8988T (cell line): Measurements from ENCODE around the gene CSE1L.
"Not testable (repeated sequence)": the region's sequence is repeated elsewhere in the genome, so short reads cannot be mapped to it uniquely, and the experiment has no call there.

Experiments
- DNase-seq: peaks from one replicate; pipeline ENCODE4 v3.0.0; 2011

Gene CSE1L, protein sequence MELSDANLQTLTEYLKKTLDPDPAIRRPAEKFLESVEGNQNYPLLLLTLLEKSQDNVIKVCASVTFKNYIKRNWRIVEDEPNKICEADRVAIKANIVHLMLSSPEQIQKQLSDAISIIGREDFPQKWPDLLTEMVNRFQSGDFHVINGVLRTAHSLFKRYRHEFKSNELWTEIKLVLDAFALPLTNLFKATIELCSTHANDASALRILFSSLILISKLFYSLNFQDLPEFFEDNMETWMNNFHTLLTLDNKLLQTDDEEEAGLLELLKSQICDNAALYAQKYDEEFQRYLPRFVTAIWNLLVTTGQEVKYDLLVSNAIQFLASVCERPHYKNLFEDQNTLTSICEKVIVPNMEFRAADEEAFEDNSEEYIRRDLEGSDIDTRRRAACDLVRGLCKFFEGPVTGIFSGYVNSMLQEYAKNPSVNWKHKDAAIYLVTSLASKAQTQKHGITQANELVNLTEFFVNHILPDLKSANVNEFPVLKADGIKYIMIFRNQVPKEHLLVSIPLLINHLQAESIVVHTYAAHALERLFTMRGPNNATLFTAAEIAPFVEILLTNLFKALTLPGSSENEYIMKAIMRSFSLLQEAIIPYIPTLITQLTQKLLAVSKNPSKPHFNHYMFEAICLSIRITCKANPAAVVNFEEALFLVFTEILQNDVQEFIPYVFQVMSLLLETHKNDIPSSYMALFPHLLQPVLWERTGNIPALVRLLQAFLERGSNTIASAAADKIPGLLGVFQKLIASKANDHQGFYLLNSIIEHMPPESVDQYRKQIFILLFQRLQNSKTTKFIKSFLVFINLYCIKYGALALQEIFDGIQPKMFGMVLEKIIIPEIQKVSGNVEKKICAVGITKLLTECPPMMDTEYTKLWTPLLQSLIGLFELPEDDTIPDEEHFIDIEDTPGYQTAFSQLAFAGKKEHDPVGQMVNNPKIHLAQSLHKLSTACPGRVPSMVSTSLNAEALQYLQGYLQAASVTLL

DNA sequence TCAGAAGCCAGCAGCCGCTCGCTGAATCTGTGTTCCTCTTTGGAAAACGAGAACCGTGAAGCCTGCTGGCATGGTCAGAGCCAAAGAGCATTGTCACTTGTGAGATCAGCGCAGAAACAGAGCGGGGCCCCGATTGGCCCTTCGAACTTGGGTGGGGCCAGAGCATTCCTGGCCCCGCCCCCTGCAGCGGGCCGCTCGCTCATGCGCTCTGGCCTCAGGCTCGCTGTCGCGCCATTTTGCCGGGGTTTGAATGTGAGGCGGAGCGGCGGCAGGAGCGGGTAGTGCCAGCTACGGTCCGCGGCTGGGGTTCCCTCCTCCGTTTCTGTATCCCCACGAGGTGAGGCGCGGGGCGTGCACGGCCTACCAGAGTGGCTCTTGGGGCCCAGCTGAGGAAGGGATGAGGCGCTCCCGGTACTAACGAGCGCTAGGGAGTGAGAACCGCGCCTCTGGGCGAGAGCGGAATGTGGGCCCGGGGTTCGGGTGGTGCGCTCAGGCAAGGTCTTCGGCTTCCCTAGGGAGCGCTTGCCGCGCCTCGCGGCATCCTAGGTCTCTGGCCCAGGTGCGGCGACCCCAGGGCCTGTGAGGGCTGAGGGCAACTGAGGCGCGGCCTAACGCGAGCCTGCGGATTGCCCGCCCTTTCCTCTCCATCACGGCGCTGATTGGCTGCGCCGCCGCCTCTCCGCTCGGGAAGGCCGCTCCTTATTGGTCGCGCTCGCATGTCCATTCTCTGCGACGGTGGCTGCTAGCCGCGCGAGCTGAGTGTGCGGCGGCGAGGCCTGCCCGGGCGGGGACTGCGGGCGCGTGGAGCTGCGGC lies at the start of gene CSE1L:
Gene CSE1L, plus strand, starts transcription at position 226 of the 814 bp plus-strand sequence. CDS start 12,152 bp downstream, outside the sequence.
- peak; percentile 72 for DNase-seq

DNA sequence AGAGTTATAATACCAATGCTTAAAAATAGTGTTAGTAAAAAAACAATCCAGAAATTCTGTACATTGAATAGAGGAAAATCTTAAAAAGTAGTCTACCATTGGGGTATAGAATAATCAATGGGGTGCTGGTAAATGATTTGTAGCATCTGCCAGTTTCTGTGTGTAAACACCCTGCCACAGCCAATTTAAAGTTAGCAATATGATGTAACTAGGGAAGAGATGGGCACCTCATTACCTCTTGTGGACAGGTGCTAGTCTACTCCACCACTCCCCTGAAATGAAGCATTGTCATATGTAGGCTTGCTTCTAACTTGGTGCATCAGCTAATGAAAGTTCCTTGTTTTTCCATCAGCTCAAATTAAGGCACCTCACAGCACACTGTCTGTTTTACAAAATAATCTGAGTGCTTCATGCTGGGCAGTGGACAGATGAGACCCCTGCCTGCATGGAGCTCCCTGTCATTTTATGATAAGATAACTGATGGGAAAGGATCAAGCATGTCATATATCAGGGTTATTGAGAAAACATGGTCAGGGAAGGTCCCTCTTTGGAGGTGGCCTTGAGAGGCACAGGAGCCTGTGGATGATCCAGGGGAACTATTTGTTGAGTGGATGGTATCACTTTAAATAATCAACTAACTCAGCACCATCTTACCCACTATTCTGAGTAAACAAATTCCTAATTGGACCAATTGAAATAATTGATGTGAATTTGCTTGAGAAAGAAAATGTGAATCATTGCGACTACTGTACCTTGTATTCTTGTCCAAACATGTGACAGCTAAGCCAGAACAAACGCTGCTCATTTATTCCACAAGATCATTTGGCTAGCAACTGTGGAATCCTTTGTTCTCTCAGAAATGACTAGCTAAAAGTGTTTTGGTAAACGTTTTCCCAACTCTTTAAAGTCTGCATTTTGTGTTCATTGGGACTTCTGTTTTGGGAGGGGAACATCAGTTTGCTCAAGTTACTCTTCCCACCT lies 45.9 kb upstream of the CSE1L start:
- no peak for DNase-seq

DNA sequence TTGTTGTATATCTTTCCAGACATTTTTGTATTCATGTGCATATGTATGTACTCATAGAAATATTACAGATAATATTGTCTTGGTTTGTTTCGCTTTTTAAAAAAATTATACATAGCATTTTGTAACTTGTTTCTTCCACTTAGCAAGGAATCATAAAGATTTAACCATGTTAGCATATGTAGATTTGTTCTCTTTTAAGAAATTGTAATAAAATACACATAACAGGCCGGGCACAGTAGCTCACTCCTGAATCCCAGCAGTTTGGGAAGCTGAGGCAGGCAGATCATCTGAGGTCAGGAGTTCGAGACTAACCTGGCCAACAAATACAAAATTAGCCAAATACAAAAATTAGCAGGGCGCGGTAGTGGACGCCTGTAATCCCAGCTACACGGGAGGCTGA lies 44.4 kb upstream of the CSE1L start:
- no peak for DNase-seq

DNA sequence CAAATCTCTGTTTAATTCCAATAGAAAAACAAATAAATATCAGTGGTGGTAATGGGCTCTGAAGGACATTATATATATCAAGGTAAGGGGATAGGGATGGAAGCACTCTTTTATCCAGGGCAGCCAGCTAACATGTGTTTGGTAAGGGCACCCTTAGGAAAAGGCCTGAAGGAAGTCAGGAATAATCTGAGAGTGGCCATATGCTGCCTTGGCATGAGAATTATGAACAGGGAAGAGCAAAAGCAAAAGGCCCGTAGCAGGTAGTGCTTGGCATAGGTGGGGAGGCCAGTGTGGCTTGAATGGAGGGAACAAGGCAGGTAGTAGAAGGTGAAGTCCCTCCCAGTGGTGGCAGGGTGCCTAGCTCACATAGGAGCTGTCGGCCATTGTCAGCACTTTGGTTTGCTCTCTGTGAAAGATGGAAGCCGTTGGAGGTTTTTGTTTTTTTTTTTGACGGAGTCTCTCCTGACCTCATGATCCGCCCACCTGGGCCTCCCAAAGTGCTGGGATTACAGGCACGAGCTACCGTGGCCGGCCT lies 39.6 kb upstream of the CSE1L start:
- DNase-seq, result no peak

DNA sequence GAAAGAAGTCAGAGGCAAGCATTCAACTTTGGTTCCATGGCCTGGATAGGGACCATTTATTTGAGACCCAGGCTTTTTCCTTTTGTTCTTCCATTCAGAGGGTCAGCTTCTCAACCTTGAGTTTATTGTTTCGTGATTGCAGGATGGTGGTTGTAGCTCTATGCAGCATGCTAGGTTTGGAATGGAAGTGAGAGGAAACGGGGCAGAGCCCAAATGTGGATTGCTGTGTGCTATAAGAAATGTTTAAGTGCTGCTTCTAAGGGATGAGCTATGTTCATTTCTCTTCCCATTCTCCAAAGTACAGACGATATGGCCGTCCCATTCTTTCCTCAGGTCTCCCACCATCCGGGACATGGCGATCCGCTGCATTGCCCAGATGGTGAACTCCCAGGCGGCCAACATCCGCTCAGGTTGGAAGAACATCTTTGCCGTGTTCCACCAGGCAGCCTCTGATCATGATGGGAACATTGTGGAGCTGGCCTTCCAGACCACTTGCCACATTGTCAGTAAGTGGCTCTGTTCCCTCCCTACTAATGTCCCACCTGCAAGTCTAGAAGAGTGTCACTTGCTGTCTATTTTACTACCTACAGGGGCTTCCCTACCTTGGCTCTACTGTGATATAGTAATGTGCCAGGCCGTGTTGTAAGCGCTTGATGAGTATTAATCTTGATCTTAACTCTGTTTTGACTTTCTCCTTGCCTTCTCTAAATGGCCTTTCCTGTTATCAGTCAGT lies 36.0 kb upstream of the CSE1L start:
- no peak for DNase-seq

DNA sequence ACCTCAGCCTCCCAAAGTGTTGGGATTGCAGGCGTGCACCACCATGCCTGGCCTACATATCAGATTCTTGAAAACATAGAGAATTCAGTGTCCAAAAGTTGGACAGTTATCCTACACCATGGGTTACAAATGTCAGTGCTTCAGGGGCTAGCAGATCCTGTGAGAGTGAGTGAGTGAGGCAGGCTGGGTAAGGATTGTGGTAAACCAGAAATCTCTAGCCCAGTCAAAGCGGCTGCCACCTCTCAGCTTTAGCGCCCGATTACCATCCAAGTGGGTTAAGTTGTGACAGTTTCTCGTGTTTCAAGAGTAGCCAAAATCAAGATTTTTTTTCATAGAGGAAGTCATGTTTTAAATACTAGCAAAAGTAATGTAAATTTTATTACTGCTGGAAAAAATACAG lies 21.9 kb upstream of the CSE1L start:
- no peak for DNase-seq

DNA sequence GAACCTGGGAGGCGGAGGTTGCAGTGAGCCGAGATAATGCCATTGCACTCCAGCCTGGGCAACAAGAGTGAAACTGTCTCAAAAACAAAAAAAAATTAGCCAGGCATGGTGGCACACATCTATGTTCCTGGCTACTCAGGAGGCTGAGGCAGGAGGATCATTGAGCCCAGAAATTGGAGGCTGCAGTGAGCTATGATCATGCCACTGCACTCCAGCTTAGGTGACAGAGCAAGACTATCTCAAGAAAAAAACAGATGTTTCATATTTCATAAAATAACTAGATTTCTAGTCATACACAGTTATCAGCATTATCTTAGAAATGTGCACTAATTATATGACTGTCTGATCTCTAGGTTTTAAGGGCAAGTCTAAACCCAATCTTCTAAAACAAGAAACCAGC lies 17.9 kb upstream of the CSE1L start:
- not testable (repeated sequence) for DNase-seq

DNA sequence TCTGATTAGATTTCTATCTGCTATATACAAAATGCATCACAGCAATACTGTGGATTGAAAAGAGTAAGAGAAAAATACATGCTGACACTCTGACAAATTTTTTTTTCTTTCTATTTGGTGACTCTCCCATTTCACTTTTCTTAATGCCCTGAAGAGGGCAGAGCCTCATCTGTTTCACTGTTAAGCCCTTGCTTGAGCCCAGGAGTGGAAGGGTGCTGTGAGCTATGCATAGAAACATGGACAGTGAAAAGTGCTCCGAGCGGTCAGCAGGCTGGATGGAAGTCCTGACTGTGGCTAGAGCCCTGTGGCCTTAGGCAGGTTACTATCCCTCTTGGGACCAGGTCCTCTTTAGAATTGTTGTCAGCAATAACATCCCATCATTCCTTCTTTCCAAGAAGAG lies 17.4 kb upstream of the CSE1L start:
- DNase-seq, result no peak

DNA sequence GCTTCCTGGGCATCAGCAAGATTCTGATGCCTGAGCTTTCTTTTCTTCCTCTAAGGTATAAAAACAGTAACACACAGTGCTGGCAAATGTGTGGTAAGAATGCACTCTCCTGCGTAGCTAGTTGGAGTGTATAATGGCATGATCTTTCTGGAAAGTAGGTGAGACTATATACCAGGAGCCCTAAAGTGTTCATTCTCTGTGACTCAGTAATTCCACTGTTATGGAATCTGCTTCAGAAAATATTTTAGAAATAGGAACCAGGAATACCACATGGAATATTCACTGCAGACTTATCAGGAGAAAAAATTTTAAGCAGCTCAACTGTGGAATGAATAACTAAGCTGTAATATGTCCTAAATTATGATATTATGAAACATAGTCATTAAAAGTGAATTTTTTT lies 16.9 kb upstream of the CSE1L start:
- no peak for DNase-seq

DNA sequence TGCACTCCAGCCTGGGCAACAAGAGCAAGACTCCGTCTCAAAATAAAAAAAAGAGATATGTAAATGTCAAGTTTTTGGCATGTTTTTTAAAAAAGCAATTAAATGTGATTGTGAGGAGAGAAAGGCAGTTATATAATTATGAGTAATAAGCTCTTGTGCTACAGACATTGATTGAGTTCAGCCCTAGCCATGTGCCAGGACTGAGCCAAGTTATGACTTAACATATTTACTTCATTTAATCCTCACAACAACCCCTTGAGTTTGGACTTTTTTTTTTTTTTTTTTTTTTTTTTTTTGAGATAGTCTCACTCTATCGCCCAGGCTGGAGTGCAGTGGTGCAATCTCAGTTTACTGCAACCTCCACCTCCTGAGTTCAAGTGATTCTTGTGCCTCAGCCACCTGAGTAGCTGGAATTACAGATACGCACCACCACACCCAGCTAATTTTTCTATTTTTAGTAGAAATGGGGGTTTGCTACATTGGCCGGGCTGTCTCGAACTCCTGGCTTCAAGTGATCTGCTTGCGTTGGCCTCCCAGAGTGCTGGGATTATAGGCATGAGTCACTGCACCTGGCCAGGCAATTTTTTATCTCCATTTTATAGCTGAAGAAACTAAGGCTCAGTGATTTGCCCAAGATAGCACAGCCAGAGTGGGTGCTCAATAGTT lies 15.0 kb upstream of the CSE1L start:
- DNase-seq, result no peak

DNA sequence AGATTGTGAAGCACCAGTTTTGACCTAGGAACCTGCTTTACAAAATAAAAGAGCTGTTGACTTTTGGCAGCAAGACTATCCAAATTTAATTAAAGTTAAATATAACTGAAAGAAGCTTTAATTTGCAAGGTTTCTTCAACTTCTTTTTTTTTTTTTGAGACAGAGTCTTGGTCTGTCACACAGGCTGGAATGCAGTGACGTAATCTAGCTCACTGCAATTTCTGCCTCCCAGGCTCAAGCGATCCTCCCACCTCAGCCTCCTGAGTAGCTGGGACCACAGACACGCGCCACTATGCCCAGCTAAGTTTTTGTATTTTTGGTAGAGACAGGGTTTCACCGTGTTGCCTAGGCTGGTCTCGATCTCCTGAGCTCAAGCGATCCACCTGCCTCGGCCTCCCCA lies 13.7 kb upstream of the CSE1L start:
- DNase-seq, result no peak

DNA sequence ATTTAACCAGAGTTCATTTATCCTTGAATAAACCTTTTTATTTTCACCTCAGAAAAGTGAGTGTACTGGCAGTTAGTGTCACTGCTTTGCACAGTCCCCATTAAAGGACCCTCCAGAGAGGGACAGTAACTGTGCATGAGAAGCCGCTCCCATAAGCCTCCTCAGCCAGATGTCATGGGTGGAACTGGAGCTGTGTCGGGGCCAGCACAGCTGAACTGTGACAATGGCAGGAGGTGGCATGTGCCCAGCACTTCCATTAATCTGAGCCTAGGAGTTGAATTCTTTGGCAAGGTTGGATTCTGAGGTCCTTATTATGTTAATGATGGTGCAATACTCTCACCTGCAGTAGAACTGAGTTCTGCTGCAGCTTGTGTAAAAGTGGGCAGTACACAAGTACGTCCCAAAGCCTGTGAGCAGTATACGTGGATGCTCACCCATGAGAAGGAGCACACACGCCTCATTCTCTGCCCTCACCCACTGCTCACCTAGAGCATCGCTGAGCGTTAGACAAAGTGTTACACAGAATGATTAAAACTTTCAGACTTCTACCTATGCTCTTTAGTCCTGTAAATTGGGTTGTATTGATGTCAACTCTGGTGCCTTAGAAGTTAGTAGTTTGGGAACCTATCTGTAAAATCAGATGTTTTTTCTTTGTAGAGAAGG lies 11.9 kb upstream of the CSE1L start:
- no peak for DNase-seq

DNA sequence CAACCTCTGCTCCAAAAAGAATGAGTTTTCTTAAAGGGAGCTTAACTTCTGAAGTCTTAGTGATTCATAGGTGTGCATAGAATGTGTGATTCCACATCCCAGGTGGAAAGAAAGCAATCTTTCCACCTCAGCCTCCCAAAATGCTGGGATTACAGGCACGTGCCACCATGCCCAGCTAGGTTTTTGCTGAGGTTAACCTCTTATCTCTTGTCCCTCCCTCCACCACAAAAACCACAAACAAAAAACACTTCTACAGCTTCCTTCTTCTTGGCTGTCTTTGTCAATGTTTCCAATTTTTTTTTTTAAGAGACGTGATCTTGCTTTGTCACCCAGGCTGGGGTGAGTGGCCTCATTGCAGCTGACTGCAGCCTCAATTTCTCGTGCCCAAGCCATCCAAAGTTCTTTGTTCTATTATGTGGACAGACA lies 8.1 kb upstream of the CSE1L start:
- DNase-seq, result no peak

DNA sequence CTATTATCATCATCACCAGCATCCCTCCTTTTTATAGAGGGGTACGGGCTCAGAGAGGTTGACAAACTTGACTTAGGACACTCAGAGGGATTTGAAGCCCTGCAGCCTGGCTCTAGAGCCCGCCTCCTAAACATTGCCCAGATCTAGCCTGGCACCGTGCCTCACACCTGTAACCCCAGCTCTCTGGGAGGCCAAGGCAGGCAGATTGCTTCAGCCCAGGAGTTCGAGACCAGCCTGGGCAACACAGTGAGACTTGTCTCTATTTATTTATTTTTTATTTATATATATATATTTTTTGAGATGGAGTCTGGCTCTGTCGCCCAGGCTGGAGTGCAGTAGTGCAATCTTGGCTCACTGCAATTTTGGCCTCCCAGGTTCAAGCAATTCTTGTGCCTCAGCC lies 6.3 kb upstream of the CSE1L start:
- DNase-seq, result no peak

DNA sequence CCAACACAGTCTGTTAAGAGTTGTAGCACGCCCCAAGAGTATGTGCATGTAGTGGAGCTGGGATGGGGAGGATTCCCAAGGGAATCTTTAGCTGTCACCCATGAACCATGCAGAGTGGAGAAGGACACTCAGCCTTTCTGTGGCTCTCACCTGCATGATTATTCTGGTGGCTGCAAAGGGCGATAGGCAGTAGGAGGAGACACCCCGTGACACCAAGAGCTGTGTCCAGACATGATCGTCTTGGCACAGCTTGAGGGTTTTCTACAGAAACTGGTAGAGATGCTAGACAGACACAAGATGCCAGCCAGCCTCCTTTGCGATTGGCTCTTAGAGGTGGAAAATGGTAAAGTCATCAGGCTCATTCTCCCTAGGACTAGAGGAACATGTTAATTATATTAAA lies 3.1 kb upstream of the CSE1L start:
- no peak for DNase-seq

DNA sequence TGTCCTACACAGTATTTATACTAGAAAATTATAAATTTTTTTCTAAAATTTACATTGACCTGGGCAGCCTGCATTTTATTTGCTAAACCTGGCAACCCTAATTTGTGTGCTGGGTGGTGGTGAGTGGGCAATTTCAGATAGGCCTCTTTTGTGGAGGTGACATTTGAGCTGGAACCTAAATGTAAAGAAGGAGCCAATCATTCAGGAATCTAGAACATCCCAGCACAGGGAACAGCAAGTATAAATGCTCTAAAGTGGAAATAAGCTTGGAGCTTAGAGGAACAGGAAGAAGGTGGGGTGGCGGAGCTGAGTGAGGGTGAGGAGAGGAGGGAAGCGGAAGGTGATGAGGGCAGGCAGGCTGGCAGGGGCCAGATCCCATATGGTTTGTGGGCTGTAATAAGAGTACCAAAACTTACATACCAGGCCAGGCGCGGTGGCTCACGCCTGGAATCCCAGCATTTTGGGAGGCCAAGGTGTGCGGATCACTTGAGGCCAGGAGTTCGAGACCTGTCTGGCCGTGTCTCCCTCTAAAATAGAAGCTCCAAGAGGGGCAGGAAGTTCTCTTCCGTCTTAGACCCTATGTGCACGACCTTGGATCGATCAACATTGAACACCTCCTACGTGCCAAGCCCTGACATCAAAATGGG lies 549 bp upstream of the CSE1L start:
- DNase-seq, result no peak

DNA sequence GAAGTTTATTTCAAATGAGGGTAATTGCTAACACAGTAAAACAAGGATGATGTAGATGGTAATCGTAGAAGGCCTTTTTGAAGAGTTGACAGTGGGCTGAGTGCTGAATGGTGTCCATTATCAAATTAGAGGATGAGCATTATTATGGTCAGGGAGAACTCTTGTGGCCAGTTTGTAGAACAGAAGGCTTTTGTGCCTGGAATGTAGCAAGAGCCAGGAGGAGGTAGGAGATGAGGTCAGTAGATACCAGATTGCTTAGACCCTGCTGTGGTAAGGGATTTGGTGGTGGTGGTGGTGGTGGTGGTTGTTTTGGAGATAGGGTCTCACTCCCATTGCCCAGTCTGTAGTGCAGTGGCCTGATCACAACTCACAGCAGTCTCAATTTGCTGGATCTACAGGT lies 6.2 kb downstream of the CSE1L start:
- no peak for DNase-seq

DNA sequence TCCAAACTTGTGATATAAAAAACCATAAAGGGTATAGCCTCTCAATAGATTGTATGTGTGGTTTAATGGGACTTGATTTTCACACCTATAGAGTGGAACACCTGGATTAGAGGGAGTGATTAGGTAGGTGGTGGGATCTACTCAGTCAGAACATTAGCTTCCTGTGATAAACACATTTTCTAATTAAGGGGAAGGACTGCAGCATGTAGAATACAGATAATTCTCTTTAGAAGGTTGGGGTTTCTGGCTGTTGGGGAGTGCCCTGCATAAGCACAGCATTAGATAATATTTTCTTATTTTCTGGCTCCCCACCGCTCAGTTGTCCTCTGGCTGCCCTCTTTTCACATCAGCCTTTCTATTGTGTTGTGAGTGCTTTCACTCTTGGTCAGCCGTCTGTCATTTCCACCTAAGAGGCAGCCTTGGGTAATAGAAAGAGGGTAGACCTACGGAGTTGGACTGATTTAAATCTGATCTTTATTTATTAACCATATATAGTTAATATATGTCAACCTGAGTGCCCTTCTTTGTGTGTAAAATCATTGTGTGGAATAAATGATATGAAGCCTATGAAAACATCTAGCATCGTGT lies 8.0 kb downstream of the CSE1L start:
- no peak for DNase-seq

DNA sequence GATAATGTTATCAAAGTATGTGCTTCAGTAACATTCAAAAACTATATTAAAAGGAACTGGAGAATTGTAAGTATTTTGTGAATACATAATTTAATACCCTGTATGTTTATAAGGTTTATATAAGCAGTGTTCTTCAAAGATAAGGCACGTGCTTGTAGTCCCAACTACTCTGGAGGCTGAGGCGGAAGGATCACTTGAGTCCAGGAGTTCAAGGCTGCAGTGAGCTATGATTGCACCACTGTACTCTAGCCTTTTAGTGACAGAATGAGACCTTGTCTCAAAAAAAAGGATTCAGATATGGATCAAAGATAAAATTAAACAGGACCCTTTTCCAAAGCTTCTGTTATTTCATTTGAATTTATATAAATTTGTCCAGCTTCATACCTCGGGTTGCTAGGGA lies 17.2 kb downstream of the CSE1L start:
- no peak for DNase-seq
